ENCODE data around the gene COL4A1.

Gene COL4A1

GRCh38 chr13:110214637-110215036, 92.3 kb downstream of the COL4A1 start:
- no peak overlapping the region for H3K4me3 ChIP-seq (replicated peaks in 1 of 2; ENCODE audit: low read depth in 2 of 2, low read length in 2 of 2)
- no peak for TF ChIP-seq CTCF (IDR thresholded peaks at IDR 0.05; ENCODE audit: low read depth, low read length)
- DNase-seq (ENCODE audit: low read depth in 2 of 2), result peak in 1 of 2 donors; percentile 30

GRCh38 chr13:110213461-110214074, 93.4 kb downstream of the COL4A1 start:
- no peak for TF ChIP-seq CTCF (IDR thresholded peaks at IDR 0.05; ENCODE audit: low read depth, low read length)
- no peak for DNase-seq (ENCODE audit: low read depth in 2 of 2)
- H3K4me3 ChIP-seq (replicated peaks in 1 of 2; ENCODE audit: low read depth in 2 of 2, low read length in 2 of 2), result no peak overlapping the region

- H3K4me3 ChIP-seq (replicated peaks in 1 of 2; ENCODE audit: low read depth in 2 of 2, low read length in 2 of 2), result no peak overlapping the region
- TF ChIP-seq CTCF (IDR thresholded peaks at IDR 0.05; ENCODE audit: low read depth, low read length), result no peak
- DNase-seq (ENCODE audit: low read depth in 2 of 2), result no peak
Observed at GRCh38 chr13:110212529-110212928, 94.4 kb downstream of the COL4A1 start.

- no peak for TF ChIP-seq CTCF (IDR thresholded peaks at IDR 0.05; ENCODE audit: low read depth, low read length)
- H3K4me3 ChIP-seq (replicated peaks in 1 of 2; ENCODE audit: low read depth in 2 of 2, low read length in 2 of 2), result no peak overlapping the region
- no peak for DNase-seq (ENCODE audit: low read depth in 2 of 2)
Observed at GRCh38 chr13:110211735-110212134, 95.2 kb downstream of the COL4A1 start.

GRCh38 chr13:110211046-110211445, 95.9 kb downstream of the COL4A1 start:
- TF ChIP-seq CTCF (IDR thresholded peaks at IDR 0.05; ENCODE audit: low read depth, low read length), result no peak
- no peak overlapping the region for H3K4me3 ChIP-seq (replicated peaks in 1 of 2; ENCODE audit: low read depth in 2 of 2, low read length in 2 of 2)
- DNase-seq (ENCODE audit: low read depth in 2 of 2), result no peak

- H3K4me3 ChIP-seq (replicated peaks in 1 of 2; ENCODE audit: low read depth in 2 of 2, low read length in 2 of 2), result no peak overlapping the region
- no peak for TF ChIP-seq CTCF (IDR thresholded peaks at IDR 0.05; ENCODE audit: low read depth, low read length)
- no peak for DNase-seq (ENCODE audit: low read depth in 2 of 2)
Observed at GRCh38 chr13:110210604-110210985, 96.4 kb downstream of the COL4A1 start.
